ENCODE results near the gene FAM118B. TPM values are rescaled to one million over a fixed set of nuclear protein-coding genes. Genes with fewer than 3 reads are reported as not detected.

The FAM118B gene
- polyA plus RNA-seq, 1 donor from 2014 or later: 11.1 TPM

GRCh38 chr11:126194121-126194543, 17.4 kb upstream of the FAM118B start:
- Mint-ChIP-seq H3K4me3 (no peak overlapping the region), H3K27me3 (no peaks in the 10 kb centered on the region), H3K9me3 (peaks cover 3 to 10% (median 5%) of the 10 kb centered on the region in 3 donors), H3K36me3 (peaks cover 28% of the 10 kb centered on the region), H3K27ac (no peak overlapping the region), H3K4me1 (peaks cover 3 to 7% (median 5%) of the 10 kb centered on the region in 3 donors)

GRCh38 chr11:126195119-126195518, 16.5 kb upstream of the FAM118B start:
- Mint-ChIP-seq H3K27ac (no peak overlapping the region), H3K9me3 (peaks cover 3 to 10% (median 5%) of the 10 kb centered on the region in 3 donors), H3K36me3 (peaks cover 29% of the 10 kb centered on the region), H3K4me3 (no peak overlapping the region), H3K27me3 (no peaks in the 10 kb centered on the region), H3K4me1 (peaks cover 0 to 4% (median 0%) of the 10 kb centered on the region in 3 donors)

GRCh38 chr11:126197277-126197939, 14.2 kb upstream of the FAM118B start:
- Mint-ChIP-seq H3K27me3 (no peaks in the 10 kb centered on the region), H3K9me3 (peaks cover 3 to 10% (median 5%) of the 10 kb centered on the region in 3 donors), H3K4me3 (no peak overlapping the region), H3K27ac (no peak overlapping the region), H3K36me3 (peaks cover 32% of the 10 kb centered on the region), H3K4me1 (peaks cover 0 to 4% (median 0%) of the 10 kb centered on the region in 3 donors)

- Mint-ChIP-seq H3K27ac (no peak overlapping the region), H3K36me3 (peaks cover 36% of the 10 kb centered on the region), H3K4me1 (peaks cover 0 to 4% (median 0%) of the 10 kb centered on the region in 3 donors), H3K9me3 (peaks cover 3 to 10% (median 5%) of the 10 kb centered on the region in 3 donors), H3K27me3 (no peaks in the 10 kb centered on the region), H3K4me3 (no peak overlapping the region)
These were observed 12.9 kb upstream of the FAM118B start for GRCh38 chr11:126198648-126199047.

GRCh38 chr11:126202646-126203359, 8.8 kb upstream of the FAM118B start:
- no peak overlapping the region for H3K27ac Mint-ChIP-seq
- peaks cover 0 to 6% (median 0%) of the 10 kb centered on the region in 3 donors for H3K9me3 Mint-ChIP-seq

GRCh38 chr11:126205359-126205758, 6.2 kb upstream of the FAM118B start:
- H3K9me3 Mint-ChIP-seq: no peaks in the 10 kb centered on the region
- H3K27me3 Mint-ChIP-seq: no peaks in the 10 kb centered on the region
- H3K4me3 Mint-ChIP-seq: no peak overlapping the region
- no peak overlapping the region for H3K27ac Mint-ChIP-seq
- H3K36me3 Mint-ChIP-seq: peaks cover 11% of the 10 kb centered on the region
- H3K4me1 Mint-ChIP-seq: peaks cover 0 to 2% (median 2%) of the 10 kb centered on the region in 3 donors

More at GRCh38 chr11:126202646-126203359, 8.8 kb upstream of the FAM118B start:
- Mint-ChIP-seq H3K36me3 (peaks cover 17% of the 10 kb centered on the region), H3K27me3 (no peaks in the 10 kb centered on the region), H3K4me3 (no peak overlapping the region), H3K4me1 (peaks cover 0 to 5% (median 0%) of the 10 kb centered on the region in 3 donors)

- Mint-ChIP-seq H3K4me3 (peak overlapping the region in 1 of 4 donors; percentile 63), H3K36me3 (peaks cover 5% of the 10 kb centered on the region)
These were observed 3.7 kb upstream of the FAM118B start for GRCh38 chr11:126207896-126208295.

GRCh38 chr11:126210871-126211235, 729 bp upstream of the FAM118B start:
- Mint-ChIP-seq H3K4me3 (peak overlapping the region; percentile 98 to 100 (median 98)), H3K9me3 (no peaks in the 10 kb centered on the region), H3K27me3 (no peaks in the 10 kb centered on the region), H3K36me3 (peaks cover 2% of the 10 kb centered on the region), H3K27ac (peak overlapping the region; percentile 93 to 96 (median 96)), H3K4me1 (peaks cover 14 to 29% (median 28%) of the 10 kb centered on the region in 3 donors)

More at GRCh38 chr11:126207896-126208295, 3.7 kb upstream of the FAM118B start:
- H3K4me1 Mint-ChIP-seq: peaks cover 16 to 23% (median 18%) of the 10 kb centered on the region in 3 donors
- H3K27me3 Mint-ChIP-seq: no peaks in the 10 kb centered on the region
- no peaks in the 10 kb centered on the region for H3K9me3 Mint-ChIP-seq
- no peak overlapping the region for H3K27ac Mint-ChIP-seq

GRCh38 chr11:126212089-126212660, 593 bp downstream of the FAM118B start:
- H3K27ac Mint-ChIP-seq: peak overlapping the region in 2 of 3 donors; percentile 93 to 96
- H3K4me3 Mint-ChIP-seq: peak overlapping the region; percentile 98 to 100 (median 98)
- H3K4me1 Mint-ChIP-seq: peaks cover 15 to 35% (median 35%) of the 10 kb centered on the region in 3 donors
- no peaks in the 10 kb centered on the region for H3K27me3 Mint-ChIP-seq
- H3K9me3 Mint-ChIP-seq: no peaks in the 10 kb centered on the region
- peaks cover 2% of the 10 kb centered on the region for H3K36me3 Mint-ChIP-seq

- Mint-ChIP-seq H3K36me3 (peaks cover 2% of the 10 kb centered on the region), H3K4me1 (peaks cover 29 to 55% (median 48%) of the 10 kb centered on the region in 3 donors), H3K27me3 (no peaks in the 10 kb centered on the region), H3K27ac (peak overlapping the region in 1 of 3 donors; percentile 59), H3K4me3 (peak overlapping the region in 1 of 4 donors; percentile 27), H3K9me3 (no peaks in the 10 kb centered on the region)
These were observed 2.9 kb downstream of the FAM118B start for GRCh38 chr11:126214441-126214840.

- Mint-ChIP-seq H3K4me1 (peaks cover 29 to 55% (median 48%) of the 10 kb centered on the region in 3 donors), H3K4me3 (peak overlapping the region in 1 of 4 donors; percentile 27), H3K27me3 (no peaks in the 10 kb centered on the region)
These were observed 3.3 kb downstream of the FAM118B start for GRCh38 chr11:126214841-126215240.

GRCh38 chr11:126216526-126217305, 5.1 kb downstream of the FAM118B start:
- Mint-ChIP-seq H3K4me3 (no peak overlapping the region), H3K9me3 (no peaks in the 10 kb centered on the region), H3K36me3 (peaks cover 2% of the 10 kb centered on the region), H3K27me3 (no peaks in the 10 kb centered on the region), H3K4me1 (peaks cover 23 to 49% (median 36%) of the 10 kb centered on the region in 3 donors), H3K27ac (no peak overlapping the region)

More at GRCh38 chr11:126214841-126215240, 3.3 kb downstream of the FAM118B start:
- Mint-ChIP-seq H3K9me3 (no peaks in the 10 kb centered on the region), H3K27ac (peak overlapping the region in 1 of 3 donors; percentile 59), H3K36me3 (peaks cover 2% of the 10 kb centered on the region)

GRCh38 chr11:126217491-126217890, 5.9 kb downstream of the FAM118B start:
- peaks cover 2% of the 10 kb centered on the region for H3K36me3 Mint-ChIP-seq
- H3K9me3 Mint-ChIP-seq: no peaks in the 10 kb centered on the region
- H3K4me3 Mint-ChIP-seq: peak overlapping the region in 1 of 4 donors; percentile 11
- H3K27ac Mint-ChIP-seq: peak overlapping the region in 1 of 3 donors; percentile 60
- no peaks in the 10 kb centered on the region for H3K27me3 Mint-ChIP-seq
- H3K4me1 Mint-ChIP-seq: peaks cover 18 to 45% (median 29%) of the 10 kb centered on the region in 3 donors

- Mint-ChIP-seq H3K27ac (no peak overlapping the region), H3K27me3 (no peaks in the 10 kb centered on the region), H3K9me3 (no peaks in the 10 kb centered on the region), H3K4me3 (no peak overlapping the region), H3K4me1 (peaks cover 17 to 37% (median 20%) of the 10 kb centered on the region in 3 donors), H3K36me3 (peaks cover 2% of the 10 kb centered on the region)
These were observed 8.0 kb downstream of the FAM118B start for GRCh38 chr11:126219547-126219946.
